K562 (cell line): ENCODE results near the gene CAMSAP2.

Experiments
- SP1 ChIP-seq: sonication (generic); formaldehyde crosslinking; IDR thresholded peaks from 2 replicates; pipeline ENCODE4 v1.8.1; 2022; ENCODE audit warnings: mild to moderate bottlenecking, missing genetic modification reagents
- TF ChIP-seq, protein P1 (sequence below): sonication (generic); formaldehyde crosslinking; IDR thresholded peaks from 2 replicates; pipeline ENCODE4 v1.8.0; 2022; ENCODE audit warnings: mild to moderate bottlenecking, low read depth, missing genetic modification reagents
- TF ChIP-seq, protein P2 (sequence below), 3 experiments: IDR thresholded peaks in 2 of 3; conservative IDR thresholded peaks in 1 of 3; 2 replicates each; pipeline ENCODE4 v1.5.1; 2011 to 2012; ENCODE audit warnings: low read length in 3 of 3, mild to moderate bottlenecking in 3 of 3, control low read depth in 2 of 3, improper control_type of control experiment in 1 of 3, inconsistent platforms in 1 of 3, low read depth in 1 of 3, mixed read lengths in 1 of 3, moderate library complexity in 1 of 3; ENCODE audit not compliant: insufficient read depth in 2 of 3

DNA sequence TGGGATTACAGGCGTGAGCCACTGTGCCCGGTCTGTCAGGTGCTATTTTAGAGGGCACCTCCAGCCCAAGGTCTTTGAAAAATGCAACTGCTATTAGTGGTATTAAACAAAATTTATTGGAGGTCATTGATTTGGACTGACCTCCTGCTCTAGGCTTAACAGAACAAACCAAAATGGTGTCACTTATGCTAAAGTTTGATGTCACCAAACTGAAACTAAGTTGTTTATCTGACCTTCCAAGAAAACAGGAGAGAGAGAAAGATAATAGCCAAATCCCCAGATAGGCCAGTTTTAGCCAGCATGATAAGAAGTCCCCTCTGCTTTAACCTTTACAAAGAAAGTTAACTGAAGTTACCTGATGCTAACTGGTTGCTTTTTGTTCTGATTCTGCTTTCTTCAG, 147.9 kb downstream of the CAMSAP2 start:
- TF ChIP-seq SP1, result no peak
- TF ChIP-seq, protein P1, sequence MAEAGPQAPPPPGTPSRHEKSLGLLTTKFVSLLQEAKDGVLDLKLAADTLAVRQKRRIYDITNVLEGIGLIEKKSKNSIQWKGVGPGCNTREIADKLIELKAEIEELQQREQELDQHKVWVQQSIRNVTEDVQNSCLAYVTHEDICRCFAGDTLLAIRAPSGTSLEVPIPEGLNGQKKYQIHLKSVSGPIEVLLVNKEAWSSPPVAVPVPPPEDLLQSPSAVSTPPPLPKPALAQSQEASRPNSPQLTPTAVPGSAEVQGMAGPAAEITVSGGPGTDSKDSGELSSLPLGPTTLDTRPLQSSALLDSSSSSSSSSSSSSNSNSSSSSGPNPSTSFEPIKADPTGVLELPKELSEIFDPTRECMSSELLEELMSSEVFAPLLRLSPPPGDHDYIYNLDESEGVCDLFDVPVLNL, result no peak
- TF ChIP-seq, protein P2, sequence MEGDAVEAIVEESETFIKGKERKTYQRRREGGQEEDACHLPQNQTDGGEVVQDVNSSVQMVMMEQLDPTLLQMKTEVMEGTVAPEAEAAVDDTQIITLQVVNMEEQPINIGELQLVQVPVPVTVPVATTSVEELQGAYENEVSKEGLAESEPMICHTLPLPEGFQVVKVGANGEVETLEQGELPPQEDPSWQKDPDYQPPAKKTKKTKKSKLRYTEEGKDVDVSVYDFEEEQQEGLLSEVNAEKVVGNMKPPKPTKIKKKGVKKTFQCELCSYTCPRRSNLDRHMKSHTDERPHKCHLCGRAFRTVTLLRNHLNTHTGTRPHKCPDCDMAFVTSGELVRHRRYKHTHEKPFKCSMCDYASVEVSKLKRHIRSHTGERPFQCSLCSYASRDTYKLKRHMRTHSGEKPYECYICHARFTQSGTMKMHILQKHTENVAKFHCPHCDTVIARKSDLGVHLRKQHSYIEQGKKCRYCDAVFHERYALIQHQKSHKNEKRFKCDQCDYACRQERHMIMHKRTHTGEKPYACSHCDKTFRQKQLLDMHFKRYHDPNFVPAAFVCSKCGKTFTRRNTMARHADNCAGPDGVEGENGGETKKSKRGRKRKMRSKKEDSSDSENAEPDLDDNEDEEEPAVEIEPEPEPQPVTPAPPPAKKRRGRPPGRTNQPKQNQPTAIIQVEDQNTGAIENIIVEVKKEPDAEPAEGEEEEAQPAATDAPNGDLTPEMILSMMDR (IDR thresholded peaks at IDR 0.05 in 2 of 3, conservative IDR thresholded peaks at IDR 0.05 in 1 of 3; ENCODE audit: insufficient read depth in 2 of 3, low read depth in 1 of 3, low read length in 3 of 3), result no peak
